ENCODE results near the gene GALNT17.

The GALNT17 gene

DNA sequence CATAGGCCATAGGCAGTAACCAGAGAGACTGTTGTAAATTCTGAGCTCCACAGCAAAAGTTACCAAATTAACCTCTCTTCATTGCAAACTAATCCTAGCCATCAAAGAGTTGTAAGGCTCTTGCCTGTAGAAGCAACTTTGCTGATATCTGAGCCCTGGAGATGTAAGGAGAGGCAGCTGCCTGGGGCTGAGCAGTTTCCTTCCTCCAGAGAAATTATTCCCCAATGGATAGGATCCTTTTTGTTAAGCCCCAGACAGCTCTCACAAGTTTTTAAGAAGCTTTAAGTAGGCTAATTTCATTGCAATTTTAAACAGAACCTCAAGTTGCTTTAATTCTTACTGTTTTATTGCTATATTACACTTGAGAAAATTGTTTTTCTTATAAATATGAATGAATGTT is 211.1 kb downstream of the GALNT17 start:
- no peak overlapping the region for H3K27ac ChIP-seq
- ChIA-PET CTCF (interaction anchor here (0.6 to 0.7 kb wide), 2 partner anchors 9 to 368 kb away, joined by 3 read pairs; no protein-coding TSS in a partner anchor), POLR2A (ENCODE audit: low non-redundant PET) (no interaction called here)
- TF ChIP-seq, protein P1, sequence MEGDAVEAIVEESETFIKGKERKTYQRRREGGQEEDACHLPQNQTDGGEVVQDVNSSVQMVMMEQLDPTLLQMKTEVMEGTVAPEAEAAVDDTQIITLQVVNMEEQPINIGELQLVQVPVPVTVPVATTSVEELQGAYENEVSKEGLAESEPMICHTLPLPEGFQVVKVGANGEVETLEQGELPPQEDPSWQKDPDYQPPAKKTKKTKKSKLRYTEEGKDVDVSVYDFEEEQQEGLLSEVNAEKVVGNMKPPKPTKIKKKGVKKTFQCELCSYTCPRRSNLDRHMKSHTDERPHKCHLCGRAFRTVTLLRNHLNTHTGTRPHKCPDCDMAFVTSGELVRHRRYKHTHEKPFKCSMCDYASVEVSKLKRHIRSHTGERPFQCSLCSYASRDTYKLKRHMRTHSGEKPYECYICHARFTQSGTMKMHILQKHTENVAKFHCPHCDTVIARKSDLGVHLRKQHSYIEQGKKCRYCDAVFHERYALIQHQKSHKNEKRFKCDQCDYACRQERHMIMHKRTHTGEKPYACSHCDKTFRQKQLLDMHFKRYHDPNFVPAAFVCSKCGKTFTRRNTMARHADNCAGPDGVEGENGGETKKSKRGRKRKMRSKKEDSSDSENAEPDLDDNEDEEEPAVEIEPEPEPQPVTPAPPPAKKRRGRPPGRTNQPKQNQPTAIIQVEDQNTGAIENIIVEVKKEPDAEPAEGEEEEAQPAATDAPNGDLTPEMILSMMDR (conservative IDR thresholded peaks at IDR 0.05; ENCODE audit: low read depth), result no peak
- DNase-seq (ENCODE audit: low spot score), result no peak

- POLR2A ChIA-PET (ENCODE audit: low non-redundant PET), result no interaction called here
- no peak for DNase-seq (ENCODE audit: low spot score)
- CTCF ChIA-PET, result interaction anchor here (0.7 kb wide), 1 partner anchor 367 kb away, joined by 3 read pairs; no protein-coding TSS in a partner anchor
- TF ChIP-seq, protein P1 (conservative IDR thresholded peaks at IDR 0.05; ENCODE audit: low read depth), result no peak
- H3K27ac ChIP-seq, result no peak overlapping the region
Measured at GRCh38 chr7:71343892-71344291, 211.9 kb downstream of the GALNT17 start.

DNA sequence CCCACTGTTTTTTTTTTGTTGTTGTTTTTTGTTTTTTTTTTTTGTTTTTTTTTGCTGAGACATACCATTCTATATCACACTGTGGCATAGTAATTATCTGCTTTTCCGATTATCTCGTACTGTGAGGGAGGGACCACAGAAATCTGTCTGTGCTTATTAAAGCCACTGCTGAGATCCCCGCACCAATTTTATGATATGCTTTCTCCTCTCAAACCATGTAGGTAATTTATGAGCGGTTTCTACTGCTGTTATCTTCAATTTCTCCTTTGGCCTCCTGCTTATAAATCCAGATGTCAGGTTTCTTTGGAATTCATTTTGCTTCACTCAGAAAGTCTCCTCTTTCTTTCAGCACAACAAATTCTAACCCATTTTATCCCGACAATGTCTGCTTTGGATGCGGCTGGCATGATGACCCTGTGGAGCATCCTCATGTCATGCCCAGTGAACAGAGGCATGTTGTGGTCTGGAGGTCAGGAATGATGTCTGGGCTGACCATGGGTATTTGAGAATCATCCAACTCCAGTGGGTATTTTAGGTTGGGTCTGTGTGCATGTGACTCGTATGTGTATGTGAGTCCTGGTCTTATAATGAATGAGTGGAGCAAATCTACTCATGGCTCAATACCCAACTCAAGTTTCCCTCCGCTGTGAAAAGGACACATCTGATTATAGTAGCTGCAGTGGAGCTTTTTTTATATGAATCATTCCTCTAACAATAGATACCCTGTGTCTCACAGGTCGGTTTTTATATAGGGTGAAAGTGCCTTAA is 213.4 kb downstream of the GALNT17 start:
- POLR2A ChIA-PET (ENCODE audit: low non-redundant PET), result no interaction called here
- TF ChIP-seq, protein P1 (conservative IDR thresholded peaks at IDR 0.05; ENCODE audit: low read depth), result no peak
- CTCF ChIA-PET, result no interaction called here

DNA sequence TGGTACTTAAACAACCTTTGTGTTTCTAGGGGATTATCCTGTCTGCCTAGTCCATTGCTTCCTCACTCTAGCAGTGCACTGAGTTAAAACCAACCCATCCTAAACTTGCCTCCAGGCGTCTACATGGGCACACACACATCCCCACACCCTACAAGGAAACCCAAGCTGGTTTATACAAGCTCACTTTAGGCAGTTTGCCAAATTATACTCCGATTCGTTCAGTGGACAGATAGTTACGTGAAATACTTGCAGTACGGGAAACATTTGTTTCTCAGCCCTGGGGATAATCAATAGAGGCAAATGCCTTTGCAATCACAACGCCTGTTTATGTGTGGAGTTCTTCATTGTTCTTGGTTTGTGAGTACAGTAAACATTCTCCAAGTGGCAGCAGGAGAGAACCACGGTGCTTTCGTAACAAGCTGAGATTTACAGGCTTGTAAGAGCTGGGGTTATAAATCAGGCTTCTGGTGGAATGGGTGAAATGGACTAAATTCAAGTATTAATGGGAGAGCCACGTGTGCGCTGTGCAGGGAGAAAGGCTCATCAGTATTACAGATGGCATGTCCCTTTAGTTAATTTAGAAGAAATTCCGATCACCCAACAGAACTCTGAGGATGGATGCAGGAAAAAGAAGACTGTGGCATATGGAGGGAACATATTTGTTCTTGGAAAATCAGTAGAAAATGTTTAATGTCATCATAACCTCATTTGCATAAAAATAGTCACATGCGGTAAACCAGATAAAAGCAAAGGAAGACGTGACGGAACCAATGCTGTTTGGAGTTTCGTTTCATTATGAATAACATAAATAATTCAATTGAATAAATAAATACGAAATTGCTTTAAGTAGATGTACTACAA is 217.1 kb downstream of the GALNT17 start:
- ChIA-PET POLR2A (ENCODE audit: low non-redundant PET) (no interaction called here), CTCF (no interaction called here)
- no peak overlapping the region for H3K27ac ChIP-seq
- DNase-seq (ENCODE audit: low spot score), result no peak
- TF ChIP-seq, protein P1 (conservative IDR thresholded peaks at IDR 0.05; ENCODE audit: low read depth), result no peak

More for the DNA sequence above, 213.4 kb downstream of the GALNT17 start:
- H3K27ac ChIP-seq, result no peak overlapping the region
- DNase-seq (ENCODE audit: low spot score), result no peak

GRCh38 chr7:71349682-71350481 is 217.9 kb downstream of the GALNT17 start:
- ChIA-PET CTCF (no interaction called here), POLR2A (ENCODE audit: low non-redundant PET) (no interaction called here)
- DNase-seq (ENCODE audit: low spot score), result no peak
- TF ChIP-seq, protein P1 (conservative IDR thresholded peaks at IDR 0.05; ENCODE audit: low read depth), result no peak
- no peak overlapping the region for H3K27ac ChIP-seq

DNA sequence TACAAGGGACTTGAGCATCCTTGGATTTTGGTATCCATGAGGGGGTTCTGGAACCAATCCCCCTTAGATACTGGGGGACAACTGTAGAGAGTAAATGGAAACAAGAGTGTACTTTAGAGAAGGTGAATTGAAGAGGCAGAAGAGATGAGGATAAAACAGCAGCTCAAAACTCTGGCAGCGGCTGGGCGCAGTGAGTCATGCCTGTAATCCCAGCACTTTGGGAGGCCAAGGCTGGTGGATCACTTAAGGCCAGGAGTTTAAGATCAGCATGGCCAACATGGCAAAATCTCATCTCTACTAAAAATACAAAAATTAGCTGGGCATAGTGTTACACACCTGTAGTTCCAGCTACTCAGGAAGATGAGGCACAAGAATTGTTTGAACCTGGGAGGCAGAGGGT is 218.7 kb downstream of the GALNT17 start:
- ChIA-PET CTCF (no interaction called here), POLR2A (ENCODE audit: low non-redundant PET) (no interaction called here)
- DNase-seq (ENCODE audit: low spot score), result no peak
- no peak overlapping the region for H3K27ac ChIP-seq
- TF ChIP-seq, protein P1 (conservative IDR thresholded peaks at IDR 0.05; ENCODE audit: low read depth), result no peak

Measured in RWPE1 (cell line).